Thymus (tissue), 11 donors: ENCODE results near the gene JAKMIP2. TPM values are rescaled to one million over a fixed set of nuclear protein-coding genes. Genes with fewer than 3 reads are reported as not detected.

Source experiments
- DNase-seq, 9 donors: peaks; one replicate each; pipeline ENCODE4 v3.0.0-alpha.2; 2013; ENCODE audit warnings: low spot score in 9 of 9, low read depth in 6 of 9, missing footprints in 1 of 9
- H3K27ac ChIP-seq, 2 donors: one replicate each; pipeline ENCODE4 v1.5.1; 2013; ENCODE audit warnings: control low read depth in 1 of 2, low read depth in 1 of 2, low read length in 1 of 2, mild to moderate bottlenecking in 1 of 2, moderate library complexity in 1 of 2
- H3K27me3 ChIP-seq, 2 donors: one replicate each; pipeline ENCODE4 v1.5.1; 2013; ENCODE audit warnings: low read length in 1 of 2; ENCODE audit not compliant: control insufficient read depth in 2 of 2, insufficient read depth in 1 of 2
- H3K36me3 ChIP-seq, 2 donors: one replicate each; pipeline ENCODE4 v1.5.1; 2013; ENCODE audit warnings: low read length in 1 of 2, mild to moderate bottlenecking in 1 of 2, moderate library complexity in 1 of 2; ENCODE audit not compliant: control insufficient read depth in 2 of 2, insufficient read depth in 2 of 2
- H3K4me1 ChIP-seq, 2 donors: one replicate each; pipeline ENCODE4 v1.5.1; 2013; ENCODE audit warnings: low read length in 2 of 2; ENCODE audit not compliant: control insufficient read depth in 2 of 2, insufficient read depth in 2 of 2
- H3K4me3 ChIP-seq, 2 donors: one replicate each; pipeline ENCODE4 v1.5.1; 2013; ENCODE audit warnings: low read length in 2 of 2, control low read depth in 1 of 2, mild to moderate bottlenecking in 1 of 2
- H3K9me3 ChIP-seq, 2 donors: one replicate each; pipeline ENCODE4 v1.5.1; 2013; ENCODE audit warnings: low read length in 1 of 2, mild to moderate bottlenecking in 1 of 2; ENCODE audit not compliant: control insufficient read depth in 2 of 2, insufficient read depth in 1 of 2
- WGBS: extraction: QIAGEN DNeasy Blood & Tissue Kit; methylation state at CpG from one replicate; pipeline ENCODE4 v1.1.7; 2013; 5-methylcytosine and 5-hydroxymethylcytosine counted together
- polyA plus RNA-seq: library from polyadenylated mRNA; stranded (reverse); fragments of 200-250 nt; gene quantifications from one replicate; pipeline ENCODE4 v1.2.3, GENCODE V29; 2013
- total RNA-seq: library from RNA; stranded (reverse); fragments of 120-200 nt; gene quantifications from one replicate; pipeline ENCODE4 v1.2.4, GENCODE V29; 2013
- donor health status: healthy.

Gene JAKMIP2
- total and polyA plus RNA-seq, 2 donors = 2.6 to 10.3 TPM

DNA sequence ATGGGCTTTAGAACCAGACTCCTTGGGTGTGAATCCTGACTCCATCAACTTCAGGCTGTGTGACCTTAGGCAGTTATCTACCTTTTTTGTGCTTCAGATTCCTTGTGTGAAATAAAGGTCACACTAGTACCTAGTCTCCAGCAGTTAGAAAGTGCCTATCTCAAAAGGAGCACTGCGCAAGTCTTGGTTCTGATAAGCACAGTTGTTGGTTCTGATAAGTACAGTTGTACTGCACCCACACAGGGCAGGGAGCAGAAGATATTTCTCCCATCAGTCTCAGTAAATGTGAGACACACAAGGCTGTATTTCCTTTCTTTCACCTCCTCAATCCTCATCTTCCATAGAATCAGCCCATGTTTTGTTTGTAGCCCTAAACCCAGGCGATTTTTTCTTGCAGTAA lies 156.1 kb downstream of the JAKMIP2 start:
- Histone ChIP-seq H3K27me3 (no peaks in the 10 kb centered on the region), H3K9me3 (no peaks in the 10 kb centered on the region), H3K36me3 (peaks cover 6 to 7% of the 10 kb centered on the region in 2 donors), H3K4me3 (no peak overlapping the region), H3K27ac (no peak overlapping the region), H3K4me1 (no peaks in the 10 kb centered on the region)
- 92% methylated on average over 2 of the region's 2 CpGs for WGBS
- no peak for DNase-seq

DNA sequence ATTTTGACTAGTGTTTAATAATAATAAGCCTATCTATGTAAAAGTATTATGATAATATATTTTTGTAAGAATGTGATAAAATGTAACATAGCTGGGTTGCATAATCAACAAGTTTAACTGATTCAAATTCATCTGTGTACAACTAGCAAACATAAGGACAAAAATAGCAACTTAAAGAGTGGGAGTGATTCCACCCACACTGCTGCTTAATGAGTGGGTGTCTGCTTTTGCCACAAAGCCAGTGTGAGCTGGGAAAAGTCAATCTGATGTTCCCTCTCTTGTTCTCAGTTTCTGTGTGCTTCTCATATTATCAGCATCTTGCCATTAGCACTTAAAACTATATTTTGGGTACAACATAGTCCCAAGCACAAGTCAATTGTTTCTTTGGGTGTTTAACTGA lies 161.5 kb downstream of the JAKMIP2 start:
- Histone ChIP-seq H3K9me3 (no peaks in the 10 kb centered on the region), H3K4me1 (no peaks in the 10 kb centered on the region), H3K4me3 (no peak overlapping the region), H3K27me3 (no peaks in the 10 kb centered on the region), H3K36me3 (no peaks in the 10 kb centered on the region), H3K27ac (no peak overlapping the region)
- DNase-seq = no peak

DNA sequence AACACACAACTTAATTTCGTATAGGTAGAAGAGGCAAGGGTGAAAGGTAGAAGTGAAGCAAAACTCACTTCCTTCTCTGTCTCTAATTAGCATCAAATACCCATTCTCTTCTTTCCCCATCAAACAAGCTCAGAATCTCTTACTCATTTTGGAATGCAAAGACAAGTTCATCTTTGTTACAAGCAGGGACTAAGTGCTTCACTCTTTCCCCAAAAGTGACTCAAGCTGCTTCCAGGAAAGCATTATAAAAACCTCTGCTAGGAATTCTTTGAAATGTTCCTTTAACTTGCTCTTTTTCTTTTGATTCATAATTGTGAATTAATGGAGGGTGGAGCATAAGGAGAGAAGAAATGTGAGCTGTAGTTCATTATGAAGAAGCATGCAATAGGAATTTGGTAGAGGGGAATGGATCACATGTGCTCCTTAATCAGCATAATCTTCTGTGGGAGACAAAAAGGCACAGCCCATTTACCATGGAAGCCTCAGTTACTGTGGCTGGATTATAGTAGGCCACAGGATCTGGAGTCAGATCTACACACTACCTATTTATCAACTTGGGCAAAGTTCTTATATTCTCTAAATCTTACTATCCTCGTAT lies 163.1 kb downstream of the JAKMIP2 start:
- no peak overlapping the region for H3K27ac ChIP-seq
- H3K36me3 ChIP-seq = peaks cover 0 to 11% of the 10 kb centered on the region in 2 donors
- no peak overlapping the region for H3K4me3 ChIP-seq
- no peaks in the 10 kb centered on the region for H3K9me3 ChIP-seq
- no peak for DNase-seq
- no peaks in the 10 kb centered on the region for H3K27me3 ChIP-seq
- WGBS = 74% methylated on average over 2 of the region's 2 CpGs
- no peaks in the 10 kb centered on the region for H3K4me1 ChIP-seq

DNA sequence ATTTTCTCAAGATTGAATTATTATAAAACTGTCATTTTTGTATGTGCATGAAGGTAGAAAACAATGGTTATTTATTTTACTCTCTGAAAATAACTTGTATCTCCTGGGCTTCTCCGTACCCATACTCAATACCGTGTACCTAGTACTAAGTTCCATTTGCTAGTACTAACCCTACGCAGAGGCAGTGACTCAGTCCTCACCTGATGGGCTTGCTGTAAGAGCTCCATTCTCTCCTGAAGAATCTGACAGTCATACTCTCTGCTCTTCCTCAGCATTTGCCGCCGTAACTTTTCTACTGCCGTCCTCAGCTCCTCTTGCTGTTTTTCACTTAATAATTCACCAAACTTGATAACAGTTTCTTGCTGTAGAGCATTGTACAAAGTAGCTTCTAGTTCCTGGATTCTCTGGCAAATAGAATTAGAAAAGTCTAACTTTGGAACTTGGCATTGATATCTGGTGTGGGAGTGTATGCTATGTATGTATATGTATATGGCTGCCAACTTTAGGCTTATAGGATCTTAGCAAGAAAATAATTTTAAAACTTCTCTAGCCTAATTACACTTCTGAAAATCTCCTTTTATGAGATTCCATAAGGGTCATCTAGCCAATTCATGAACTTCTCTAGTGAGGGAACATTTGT lies 164.7 kb downstream of the JAKMIP2 start:
- WGBS = 97% methylated on average over 6 of the region's 6 CpGs
- H3K27me3 ChIP-seq = no peaks in the 10 kb centered on the region
- no peaks in the 10 kb centered on the region for H3K9me3 ChIP-seq
- H3K27ac ChIP-seq = no peak overlapping the region
- DNase-seq = no peak
- no peak overlapping the region for H3K4me3 ChIP-seq
- H3K36me3 ChIP-seq = peaks cover 0 to 11% of the 10 kb centered on the region in 2 donors
- H3K4me1 ChIP-seq = no peaks in the 10 kb centered on the region

DNA sequence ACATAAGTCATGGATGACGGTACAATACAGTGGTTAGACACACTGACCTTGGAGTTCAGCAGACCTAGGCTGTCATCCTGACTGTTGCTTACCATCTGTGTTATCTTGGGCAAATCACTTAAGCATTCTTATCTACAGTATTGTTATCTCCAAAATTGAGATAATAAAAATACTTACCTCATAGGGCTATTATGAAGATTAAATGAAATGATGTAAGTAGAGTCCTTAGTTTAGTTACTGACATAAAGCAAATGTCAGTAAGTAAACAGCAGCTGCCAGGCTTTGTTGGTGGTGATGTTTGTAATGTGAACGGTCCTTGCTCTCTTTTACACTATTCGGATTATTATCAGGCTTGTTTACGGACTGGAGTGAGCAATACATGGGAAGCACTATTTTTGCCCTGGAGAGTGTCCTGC lies 165.3 kb downstream of the JAKMIP2 start:
- H3K4me3 ChIP-seq = no peak overlapping the region
- peaks cover 0 to 11% of the 10 kb centered on the region in 2 donors for H3K36me3 ChIP-seq
- no peaks in the 10 kb centered on the region for H3K27me3 ChIP-seq
- H3K4me1 ChIP-seq = no peaks in the 10 kb centered on the region
- 97% methylated on average over 4 of the region's 4 CpGs for WGBS
- no peaks in the 10 kb centered on the region for H3K9me3 ChIP-seq
- H3K27ac ChIP-seq = no peak overlapping the region
- no peak for DNase-seq

DNA sequence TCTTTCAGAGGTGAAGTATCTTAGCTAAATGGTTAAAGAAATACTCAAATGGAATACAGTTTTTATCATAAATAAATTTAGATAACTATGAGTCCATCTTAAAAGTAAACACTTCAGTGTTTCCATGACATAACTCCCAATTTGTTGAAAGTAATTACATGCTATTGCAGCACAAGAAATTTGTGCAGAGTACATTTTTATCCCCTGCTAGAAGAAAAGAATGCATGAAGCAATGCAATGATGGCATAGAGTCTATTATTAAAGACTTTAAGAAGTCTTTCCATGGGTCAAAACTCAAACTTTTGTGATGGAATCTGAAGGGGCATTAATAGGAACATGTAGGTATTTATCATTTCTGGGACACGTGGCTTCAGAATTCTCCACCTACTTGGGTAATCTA lies 166.1 kb downstream of the JAKMIP2 start:
- H3K4me1 ChIP-seq = no peaks in the 10 kb centered on the region
- H3K9me3 ChIP-seq = no peaks in the 10 kb centered on the region
- DNase-seq = no peak
- peaks cover 6 to 11% of the 10 kb centered on the region in 2 donors for H3K36me3 ChIP-seq
- WGBS = 94% methylated on average over 1 of the region's 1 CpG
- H3K4me3 ChIP-seq = no peak overlapping the region
- no peaks in the 10 kb centered on the region for H3K27me3 ChIP-seq
- H3K27ac ChIP-seq = no peak overlapping the region

DNA sequence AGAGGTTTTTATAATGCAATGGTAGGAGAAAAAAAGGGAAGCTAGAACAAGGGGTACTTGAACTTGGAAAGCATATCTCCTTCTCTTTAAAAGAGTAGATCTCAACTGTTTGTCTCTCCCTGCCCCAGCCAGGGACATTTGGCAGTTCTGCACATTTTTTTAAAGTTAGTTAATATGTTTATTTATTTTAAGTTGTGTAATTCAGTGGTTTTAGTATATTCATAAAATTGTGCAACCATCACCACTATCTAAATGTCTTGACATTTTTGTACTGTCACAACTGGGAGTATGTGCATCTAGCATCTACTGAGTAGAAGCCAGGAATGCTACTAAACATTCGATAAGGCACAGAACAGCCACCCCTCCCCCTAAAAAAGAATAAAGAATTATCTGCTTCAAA lies 169.2 kb downstream of the JAKMIP2 start:
- DNase-seq = no peak
- H3K27me3 ChIP-seq = no peaks in the 10 kb centered on the region
- no peaks in the 10 kb centered on the region for H3K4me1 ChIP-seq
- no peak overlapping the region for H3K27ac ChIP-seq
- no peak overlapping the region for H3K4me3 ChIP-seq
- no peaks in the 10 kb centered on the region for H3K9me3 ChIP-seq
- WGBS = 100% methylated on average over 1 of the region's 1 CpG
- H3K36me3 ChIP-seq = peaks cover 9 to 14% of the 10 kb centered on the region in 2 donors

DNA sequence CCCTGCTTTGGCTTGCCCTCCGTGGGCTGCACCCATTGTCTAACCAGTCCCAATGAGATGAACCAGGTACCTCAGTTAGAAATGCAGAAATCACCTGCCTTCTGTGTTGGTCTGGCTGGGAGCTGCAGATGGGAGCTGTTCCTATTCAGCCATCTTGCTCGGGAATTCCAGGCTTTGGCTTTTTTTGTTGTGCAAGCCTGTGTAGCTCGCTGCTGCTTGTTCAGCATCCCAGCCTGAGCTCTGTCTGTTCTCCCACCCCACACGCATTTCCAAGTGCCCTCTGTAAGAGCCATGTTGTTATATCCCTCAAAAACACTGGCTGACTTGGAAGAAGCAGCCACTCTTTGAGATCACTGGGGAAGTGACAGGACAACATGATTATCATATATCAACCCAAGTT lies 171.0 kb downstream of the JAKMIP2 start:
- Histone ChIP-seq H3K27ac (no peak overlapping the region), H3K9me3 (no peaks in the 10 kb centered on the region), H3K4me1 (no peaks in the 10 kb centered on the region), H3K36me3 (peaks cover 9 to 14% of the 10 kb centered on the region in 2 donors), H3K4me3 (no peak overlapping the region), H3K27me3 (no peaks in the 10 kb centered on the region)
- 96% methylated on average over 4 of the region's 4 CpGs for WGBS
- DNase-seq = no peak

DNA sequence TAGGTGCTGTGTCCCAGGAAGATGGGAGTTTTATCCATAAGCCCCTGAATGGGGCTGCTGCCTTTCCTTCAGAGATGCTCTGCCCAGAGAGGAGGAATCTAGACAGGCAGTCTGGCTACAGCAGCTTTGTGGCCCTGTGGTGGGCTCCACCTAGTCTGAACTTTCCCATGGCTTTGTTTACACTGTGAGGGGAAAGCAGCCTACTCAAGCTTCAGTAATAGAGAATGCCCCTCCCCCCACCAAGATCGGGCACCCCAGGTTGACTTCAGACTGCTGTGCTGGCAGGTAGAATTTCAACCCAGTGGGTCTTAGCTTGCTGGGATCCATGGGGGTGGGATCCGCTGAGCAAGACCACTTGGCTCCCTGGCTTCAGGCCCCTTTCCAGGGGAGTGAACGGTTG lies 171.7 kb downstream of the JAKMIP2 start:
- WGBS = 97% methylated on average over 3 of the region's 3 CpGs
- Histone ChIP-seq H3K4me3 (no peak overlapping the region), H3K4me1 (no peaks in the 10 kb centered on the region), H3K27ac (no peak overlapping the region), H3K36me3 (peaks cover 9 to 13% of the 10 kb centered on the region in 2 donors), H3K9me3 (no peaks in the 10 kb centered on the region), H3K27me3 (no peaks in the 10 kb centered on the region)
- no peak for DNase-seq
